HG03457 (cell line): ENCODE results near the gene EVA1A.

Experiments used
- ATAC-seq: cut with Tn5 transposase; IDR thresholded peaks from one replicate; pipeline ENCODE4 v1.9.1; 2021; ENCODE audit warnings: moderate number of reproducible peaks; ENCODE audit not compliant: unreplicated experiment

The EVA1A gene

DNA sequence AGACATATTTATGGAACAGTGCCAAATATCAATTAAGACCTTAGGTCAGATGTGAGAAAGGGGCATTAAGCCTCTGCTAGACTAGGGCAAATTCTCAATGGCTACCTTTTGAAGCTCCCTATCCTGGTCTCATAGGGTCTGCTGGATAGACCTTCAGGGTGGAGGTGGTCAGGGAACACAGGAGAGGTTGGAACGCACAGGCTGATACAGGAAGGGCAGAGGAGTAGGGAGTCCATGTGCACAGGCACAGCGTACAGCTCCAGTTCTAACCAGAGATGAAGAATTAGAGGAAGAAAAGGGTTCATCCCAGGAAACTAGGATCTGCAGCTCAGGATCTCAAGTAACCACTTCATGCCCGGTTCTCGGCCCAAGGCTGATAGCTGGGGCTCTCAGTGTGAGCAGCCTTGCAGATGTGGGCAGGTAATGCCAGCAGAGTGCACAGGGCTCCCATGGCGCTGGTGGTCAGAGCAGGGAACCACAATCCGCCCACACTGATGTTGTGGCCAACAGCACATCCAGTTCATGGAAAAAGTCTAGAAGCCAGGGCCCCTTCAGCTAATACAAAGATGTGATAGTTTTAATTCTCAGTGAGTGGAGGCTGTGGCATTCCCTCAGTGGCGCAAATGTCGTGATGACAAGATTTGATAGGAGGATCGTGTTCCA, 3.4 kb upstream of the EVA1A start:
- ATAC-seq = no peak

DNA sequence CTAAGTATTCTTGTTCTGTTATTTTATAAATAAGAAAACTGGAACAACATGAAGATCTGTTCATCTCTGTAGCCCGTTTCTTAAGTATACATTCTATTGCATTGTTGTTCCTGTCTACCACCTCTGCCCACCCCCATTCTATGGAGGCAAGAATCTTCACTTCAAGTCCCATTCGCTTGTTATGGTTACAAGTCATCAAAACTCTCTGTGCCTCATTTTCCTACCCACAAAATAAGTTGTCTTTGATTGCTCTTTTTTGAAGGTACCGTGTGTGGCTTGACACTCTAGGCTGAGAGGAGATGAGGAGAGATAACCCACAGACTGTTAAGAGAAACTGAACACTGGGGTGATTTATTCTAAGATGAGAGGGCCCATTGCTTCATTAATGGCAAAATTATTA, 2.9 kb upstream of the EVA1A start:
- ATAC-seq = no peak

DNA sequence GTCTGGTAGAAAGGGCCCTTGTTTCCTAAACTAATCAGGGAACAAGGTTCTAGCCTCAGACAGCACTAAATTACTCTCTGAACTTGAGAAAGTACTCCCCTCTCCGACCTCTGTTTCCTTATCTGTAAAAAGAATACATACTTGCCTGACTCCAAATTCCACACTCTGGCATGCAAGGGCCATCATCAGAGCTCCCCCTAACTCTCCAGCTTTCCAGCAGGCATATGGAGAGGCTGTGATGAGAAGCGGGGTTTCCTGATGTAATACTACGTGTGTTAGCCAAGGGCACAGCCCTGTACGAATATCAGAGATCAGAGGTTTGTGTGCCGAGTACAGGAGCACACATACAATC, 1.8 kb upstream of the EVA1A start:
- no peak for ATAC-seq

DNA sequence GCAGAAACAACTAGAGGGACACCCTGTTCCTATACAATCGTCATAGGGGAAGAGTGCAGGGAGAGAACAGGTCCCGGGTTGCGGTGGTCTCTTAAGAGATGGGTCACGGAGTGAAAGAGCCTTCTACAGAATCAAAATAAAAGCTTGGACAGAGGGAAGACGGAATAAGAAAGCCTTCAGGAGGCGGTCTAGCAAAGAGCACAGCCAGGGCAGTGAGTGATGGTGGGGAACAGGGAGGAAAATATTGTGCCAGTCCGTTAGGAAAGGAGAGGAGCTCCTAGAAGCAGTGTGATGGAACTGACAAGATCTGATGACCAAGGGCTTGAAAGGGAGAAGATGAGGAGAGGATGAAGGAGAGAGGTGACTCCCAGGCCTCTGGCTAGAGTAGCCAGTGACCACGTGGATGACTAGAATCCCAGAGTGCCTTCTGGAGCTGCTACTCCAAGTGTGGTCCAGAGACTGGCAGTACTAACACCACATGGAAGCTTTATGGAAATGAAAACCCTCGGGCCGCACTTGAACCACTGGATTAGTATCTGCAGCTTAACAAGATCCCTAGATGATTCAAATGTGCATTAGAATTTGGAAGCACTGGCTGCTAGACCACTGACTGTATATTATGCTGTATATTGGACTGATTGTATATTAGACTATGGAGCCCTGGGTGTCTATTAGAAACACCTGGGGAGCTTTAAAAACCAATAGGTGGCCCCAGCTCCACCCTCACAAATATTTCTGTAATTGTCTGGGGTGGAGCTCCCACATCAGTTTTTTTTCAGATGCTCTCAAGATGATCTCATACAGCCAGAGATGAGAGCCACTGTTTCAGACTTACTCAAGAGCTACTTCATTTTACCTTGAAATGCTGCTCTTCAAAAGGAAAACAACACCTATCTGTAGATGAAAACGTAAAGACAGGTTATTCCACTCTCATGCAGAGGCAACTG, 1.1 kb upstream of the EVA1A start:
- ATAC-seq = no peak

DNA sequence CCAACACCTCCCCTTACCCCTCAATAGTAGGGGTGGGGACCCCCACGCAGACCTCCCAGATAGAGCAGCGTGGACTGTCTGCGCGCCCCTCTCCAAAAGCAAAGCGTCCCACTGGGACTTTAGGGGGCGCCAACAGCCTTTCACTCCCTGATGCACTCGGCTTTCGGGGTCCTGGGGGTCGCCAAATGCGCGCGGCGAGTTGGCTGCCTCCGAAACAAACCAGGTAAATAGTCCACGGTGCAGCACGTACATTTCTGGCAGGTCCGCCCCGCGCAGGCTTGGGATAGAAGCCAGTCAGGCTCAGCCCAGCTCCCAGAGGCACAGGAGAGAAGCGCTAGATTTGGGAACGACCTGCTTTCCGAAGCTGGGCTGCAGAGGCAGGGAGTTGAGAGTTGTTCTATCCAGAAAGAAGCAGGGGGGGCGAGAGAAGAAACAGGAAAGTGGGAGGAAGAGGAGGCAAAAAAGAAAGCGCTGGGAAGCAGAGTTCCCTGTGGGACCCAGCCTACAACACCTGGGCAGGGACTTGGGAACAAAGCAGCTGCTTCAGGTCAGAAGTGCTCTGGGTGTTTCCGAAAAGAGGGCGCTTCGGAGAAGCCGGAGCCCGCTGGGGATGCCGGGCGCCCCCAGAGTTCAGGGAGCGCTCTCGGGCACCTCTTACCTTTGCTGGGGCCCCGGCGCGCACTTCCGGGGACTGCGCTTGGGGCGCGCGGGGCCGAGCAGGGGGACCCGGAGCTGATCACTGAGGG, 544 bp downstream of the EVA1A start:
- ATAC-seq = no peak

DNA sequence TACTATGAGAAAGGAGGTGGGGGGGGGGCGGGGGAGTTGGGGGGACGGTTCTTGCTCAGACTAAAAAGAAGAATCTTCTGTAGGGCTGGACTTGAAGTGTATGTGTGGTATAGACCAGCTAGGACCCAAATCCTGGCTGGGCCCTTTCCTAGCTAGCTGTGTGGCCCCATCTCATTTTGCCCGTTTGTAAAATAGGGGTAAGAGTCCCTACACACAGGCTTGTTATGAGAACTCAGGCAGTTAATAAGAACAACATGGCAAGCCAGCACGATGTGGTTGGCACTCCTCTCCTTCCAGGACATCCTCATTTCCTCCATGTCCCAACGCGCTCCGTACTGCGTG, 1.1 kb downstream of the EVA1A start:
- no peak for ATAC-seq

DNA sequence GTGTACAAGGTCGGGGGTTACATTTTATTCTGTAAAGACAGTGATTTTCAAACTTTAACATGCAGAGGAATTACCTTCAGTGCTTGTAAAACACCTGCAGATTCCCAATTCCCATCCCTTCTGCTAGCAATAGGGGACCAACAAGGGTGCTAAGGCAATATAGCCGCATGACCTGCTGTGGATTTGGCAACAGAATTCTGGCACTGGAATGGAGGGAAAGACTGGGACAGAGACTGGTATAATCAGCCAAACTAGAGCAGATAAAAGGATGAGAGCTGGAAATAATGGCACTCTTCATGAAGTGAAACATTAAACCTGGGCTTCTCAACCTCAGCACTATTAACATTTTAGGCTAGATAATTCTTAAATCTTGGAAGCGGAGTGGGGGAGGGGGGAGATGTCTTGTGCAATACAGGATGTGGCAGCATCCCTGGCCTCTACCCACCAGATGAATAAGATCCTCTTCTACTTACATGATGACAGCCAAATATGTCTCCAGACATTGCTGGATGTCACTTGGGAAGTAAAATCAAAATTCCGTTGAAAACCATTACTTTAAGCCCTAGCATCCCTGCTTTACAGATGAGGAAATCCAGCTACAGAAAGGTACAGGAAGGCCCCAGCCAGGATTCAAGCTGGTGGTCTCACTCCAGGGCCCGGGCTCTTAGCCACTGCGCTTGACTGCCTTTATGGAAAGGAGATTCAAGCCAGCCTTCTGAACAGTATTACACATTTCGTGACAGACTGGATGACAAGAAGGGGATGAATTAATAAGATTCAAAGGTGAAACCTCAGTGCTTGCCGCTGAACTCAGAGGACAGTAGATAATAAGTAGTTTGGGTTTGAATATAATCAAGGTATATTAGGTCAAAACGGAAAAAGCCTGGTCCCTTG, 1.7 kb downstream of the EVA1A start:
- no peak for ATAC-seq

DNA sequence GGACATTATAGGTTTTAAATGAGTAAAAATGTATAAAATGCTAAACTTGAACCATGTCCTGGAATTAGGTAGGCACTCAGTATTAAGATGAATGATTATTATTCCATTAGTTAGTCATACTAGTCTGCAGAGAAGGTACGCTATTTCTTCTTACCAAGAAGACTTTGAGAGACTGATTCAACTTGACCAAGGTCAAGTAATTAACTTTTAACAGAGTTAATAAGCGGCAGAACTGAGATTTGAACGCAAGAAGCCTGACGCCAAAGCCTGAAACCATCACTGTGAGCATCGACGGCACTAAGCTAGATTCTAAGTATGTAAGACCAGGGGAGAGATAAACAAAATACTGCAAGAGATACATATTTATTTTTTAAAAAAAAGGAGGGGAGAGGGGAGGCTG, 2.6 kb downstream of the EVA1A start:
- no peak for ATAC-seq

DNA sequence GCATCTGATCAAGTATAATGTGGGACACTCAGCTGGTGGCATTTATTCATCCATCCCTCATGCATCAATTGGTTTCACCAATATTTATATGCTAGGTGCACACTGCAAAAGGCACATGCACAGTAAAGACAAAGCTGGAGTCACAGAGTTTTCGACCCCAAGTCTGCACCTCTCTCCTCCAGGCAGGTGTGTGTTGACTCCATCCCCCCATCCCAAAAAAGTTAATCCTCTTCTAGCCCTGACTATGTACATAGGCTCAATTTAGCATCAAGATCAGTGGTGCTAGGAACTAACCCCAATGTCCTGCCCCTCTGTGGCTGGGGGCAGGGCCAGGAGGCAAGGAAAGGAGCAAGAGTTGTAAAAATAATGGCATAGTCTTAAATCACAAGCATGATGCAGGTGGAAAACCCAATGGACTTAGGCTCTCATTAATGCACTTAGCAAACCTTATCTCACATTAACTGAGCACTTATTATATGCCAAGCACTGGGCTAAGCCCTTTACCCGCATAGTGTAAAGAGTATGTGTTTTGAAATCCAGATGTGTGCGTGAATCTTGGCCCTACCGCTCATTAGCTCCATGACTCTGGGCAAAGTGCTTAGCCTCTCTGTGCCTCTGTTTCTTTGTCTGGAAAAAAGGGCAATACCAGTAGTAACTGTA, 3.1 kb downstream of the EVA1A start:
- ATAC-seq = no peak

DNA sequence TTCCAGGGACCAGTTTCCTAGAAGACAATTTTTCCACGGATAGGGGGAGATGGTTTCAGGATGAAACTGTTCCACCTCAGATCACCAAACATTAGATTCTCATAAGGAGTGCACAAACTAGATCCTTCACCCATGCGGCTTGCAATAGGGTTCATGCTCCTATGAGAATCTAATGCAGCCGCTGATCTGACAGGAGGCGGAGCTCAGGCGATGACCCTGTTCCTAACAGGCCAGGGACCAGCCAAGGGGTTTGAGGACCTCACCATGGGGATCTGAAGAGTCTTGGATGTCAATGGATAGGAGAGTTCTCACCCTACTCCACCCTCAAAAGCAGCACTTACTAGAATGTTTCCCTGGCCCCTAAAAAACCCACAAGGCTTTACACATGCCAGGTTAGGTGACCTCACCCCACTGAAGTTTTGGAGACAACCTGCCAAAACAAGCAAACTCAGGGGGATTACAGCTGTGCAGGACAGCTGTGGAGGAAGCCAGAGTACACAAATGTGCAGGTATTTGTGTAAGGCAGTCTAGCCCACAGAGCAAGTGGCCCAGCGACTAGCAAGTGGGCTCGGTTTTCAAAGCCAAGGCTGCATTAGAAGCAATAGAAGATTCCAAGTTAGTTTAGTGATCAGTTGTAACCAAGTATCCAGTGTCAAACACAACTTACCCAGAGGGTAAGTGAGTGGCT, 3.9 kb downstream of the EVA1A start:
- ATAC-seq = no peak

DNA sequence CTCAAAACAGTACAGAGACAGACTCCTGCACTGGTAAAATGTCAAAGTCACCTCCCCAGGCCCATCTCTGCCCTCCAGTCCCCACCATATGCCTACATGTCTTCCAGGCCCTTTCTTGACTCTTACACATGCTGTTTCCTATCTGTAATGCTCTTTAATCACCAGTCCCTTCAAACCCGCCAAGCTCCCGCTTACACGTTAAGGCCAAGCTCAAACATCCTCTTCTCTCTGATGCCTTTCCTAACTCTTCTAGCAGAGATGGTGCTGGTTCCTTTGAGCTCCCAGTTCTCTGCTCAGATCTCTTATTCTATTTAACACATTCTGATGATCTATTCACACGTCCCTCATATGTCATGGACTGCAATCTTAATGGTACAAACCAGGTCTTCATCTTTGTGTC, 5.0 kb downstream of the EVA1A start:
- no peak for ATAC-seq

DNA sequence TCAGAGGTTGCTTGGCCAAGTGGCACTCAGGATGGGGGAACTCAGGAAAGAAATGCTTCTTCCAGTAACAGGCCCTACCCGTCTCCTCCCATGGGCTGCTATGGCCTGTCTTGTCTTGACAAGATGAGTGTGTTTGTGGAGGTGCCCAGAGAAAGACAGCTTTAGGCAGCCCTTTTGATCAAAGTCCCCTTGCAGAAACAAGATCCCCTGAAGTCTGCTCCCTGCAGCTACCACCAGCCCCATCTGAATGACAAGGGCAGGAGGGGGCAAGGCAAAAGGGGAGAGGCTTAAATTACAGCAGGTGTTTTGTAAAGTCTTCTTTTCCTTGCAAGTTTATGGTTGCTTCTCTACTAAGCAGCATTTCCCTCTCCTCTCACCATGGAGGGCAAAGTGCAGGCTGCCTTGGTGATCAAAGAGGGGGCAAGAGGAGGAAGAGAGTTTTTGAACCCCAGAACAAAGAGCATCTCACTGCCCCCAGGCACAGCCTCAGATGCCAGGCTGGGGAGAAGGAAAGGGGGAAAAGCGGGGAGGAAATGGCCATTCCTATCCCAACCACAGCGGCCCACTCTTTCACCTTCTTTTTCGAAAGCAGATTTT, 6.7 kb downstream of the EVA1A start:
- ATAC-seq = no peak

DNA sequence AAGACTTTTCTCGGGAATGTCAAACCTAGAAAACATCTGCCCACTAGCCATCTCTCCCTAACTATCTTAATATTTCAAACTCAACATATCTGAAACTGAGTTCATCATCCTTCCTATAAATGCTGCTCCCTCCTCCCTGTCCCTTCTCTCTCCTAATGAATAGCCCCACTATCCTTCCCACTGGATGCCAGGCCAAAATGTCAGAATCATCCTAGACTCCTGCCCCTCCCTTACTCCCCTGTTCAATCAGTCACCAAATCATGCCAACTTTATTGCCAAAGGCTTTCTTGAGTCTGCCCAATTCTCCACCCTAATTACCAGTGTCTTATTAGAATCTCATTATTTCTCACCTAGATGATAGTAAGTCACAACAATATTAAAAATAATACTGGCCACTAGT, 8.5 kb downstream of the EVA1A start:
- no peak for ATAC-seq

DNA sequence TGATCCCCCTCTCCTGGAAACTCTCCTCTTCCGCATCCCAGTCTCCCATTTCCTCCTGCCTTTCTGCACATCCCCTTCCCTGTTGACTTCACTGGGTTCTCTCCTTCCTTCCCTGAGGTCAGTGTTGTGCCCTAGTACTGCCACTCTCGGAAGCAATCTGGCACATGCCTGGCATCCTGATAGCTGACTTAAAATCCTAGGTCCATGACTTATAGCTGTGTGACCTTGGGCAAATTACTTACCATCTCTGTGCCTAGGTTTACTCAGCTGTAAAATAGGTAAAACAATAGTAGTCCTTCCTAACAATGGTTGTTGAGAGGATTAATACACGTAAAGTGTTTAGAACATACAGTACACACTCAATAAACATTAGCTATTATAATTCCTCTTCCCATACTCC, 9.3 kb downstream of the EVA1A start:
- ATAC-seq = no peak

DNA sequence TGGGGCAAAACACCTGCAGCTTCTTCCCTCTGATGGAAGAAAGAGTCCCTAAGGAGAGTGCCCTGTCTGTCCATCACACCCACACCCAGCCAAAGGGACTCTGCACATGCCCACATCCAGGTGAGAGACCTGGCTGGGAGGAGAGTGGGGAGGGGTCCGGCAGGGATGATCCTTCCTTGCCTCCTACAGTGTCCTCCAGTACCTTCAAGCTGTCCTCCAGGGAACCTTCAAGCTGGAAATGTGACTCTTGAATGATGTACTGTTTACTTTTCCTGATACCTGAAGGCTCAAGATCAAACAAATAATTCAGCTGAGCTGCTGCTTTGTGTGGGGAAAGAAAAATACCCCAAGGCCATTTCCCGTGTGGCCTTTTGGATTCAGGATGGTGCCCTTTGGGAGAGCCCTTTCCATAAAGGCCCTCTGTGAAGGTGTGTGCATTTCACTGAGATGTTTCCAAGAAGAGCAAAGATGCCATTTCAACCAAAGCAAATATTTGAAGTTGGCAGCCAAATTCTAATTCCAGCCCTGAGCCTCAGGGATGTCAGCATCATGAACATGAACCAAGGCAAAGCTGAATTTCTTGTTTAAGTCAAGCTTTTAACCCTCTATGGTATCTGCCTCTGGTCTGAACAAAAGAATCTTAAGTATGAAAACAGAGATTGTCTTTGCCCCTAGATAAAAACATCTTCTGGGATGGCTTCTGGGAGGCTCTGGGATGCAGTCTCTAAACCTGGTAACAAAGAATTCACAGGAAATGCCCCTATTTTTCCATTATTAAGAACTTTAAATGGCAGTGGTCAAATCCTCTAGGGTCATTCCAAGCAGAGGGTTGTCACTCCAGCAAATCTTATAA, 11.1 kb downstream of the EVA1A start:
- ATAC-seq = no peak

DNA sequence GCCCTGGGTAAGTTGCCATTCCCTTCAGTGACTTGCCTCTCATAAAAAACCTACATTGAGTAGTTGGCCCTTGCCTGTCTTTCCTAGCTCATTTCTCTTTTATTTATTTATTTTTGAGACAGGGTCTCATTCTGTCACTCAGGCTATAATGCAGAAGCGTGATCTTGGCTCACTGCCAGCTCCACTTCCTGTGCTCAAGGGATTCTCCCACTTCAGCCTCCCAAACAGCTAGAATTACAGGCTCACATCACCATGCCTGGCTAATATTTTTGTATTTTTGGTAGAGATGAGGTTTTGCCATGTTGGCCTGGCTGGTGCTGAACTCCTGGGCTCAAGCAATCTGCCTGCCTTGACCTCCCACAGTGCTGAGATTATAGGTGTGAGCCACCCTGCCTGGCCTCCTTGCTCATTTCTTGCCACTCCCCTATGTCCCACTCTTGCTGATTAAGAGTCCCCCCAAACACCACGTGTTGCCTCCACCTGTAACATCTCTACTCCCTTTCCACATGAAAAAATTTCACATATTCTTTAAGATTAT, 12.6 kb downstream of the EVA1A start:
- ATAC-seq = no peak

DNA sequence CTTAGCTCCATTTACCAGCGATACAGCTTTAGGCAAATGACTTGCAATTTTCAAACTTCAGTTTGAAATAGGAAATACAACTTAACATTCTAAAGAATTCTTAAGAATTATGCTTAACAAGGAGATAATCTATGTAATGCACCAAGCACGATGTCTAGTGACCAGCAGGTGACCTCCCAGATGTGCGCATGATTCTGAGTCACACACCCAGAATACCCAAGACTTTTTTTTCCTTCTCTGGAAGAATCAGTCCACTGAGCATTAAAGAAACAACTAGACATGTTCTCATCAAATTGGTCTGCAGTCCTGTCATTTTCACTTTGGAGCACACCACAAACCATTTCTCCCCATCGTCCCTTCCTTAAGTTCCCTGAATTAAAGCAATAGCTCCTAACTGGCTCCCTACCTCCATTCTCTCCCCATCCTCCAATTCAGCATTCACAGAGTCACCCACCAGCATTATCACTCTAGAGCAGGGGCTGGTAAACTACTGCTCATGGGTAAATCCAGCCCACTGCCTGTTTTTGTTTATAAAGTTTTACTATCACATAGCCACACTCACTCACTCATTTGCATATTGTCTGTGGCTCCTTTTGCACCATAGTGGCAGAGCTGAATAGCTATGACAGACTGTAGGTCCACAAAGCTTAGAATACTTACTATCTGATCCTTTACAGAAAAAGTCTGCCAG, 13.2 kb downstream of the EVA1A start:
- ATAC-seq = no peak

DNA sequence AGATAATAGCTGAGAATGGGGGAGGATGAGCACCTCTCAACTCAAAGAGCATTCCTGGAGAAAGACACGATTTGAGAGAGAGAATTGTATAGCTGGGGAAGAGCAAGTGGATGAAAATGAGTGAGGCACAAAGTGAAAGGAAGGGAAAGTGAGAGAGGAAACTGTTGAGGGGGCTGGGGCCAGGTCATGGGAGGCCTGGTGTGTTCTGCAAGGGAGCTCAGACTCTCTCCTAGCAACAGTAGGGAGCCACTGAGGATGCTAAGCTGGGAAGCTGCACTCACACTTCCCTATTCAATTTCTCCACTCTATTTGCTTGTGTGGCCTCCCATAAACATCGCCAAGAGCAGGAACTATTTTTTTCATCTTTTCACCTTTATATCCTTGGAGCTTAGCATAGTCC, 14.8 kb downstream of the EVA1A start:
- no peak for ATAC-seq
